ENCODE data around the gene RAPGEF4. TPM values are rescaled to one million over a fixed set of nuclear protein-coding genes. Genes with fewer than 3 reads are reported as not detected.
A peak's percentile ranks its signal among the peaks of the same experiment; 100 is the strongest.

RAPGEF4 gene
- total and polyA plus RNA-seq, 2 of the 4 experiments (the other 2 are of a cell fraction), result 1.7 to 3.2 TPM

- 100% methylated on average over 1 of the region's 3 CpGs; no CpG with 5 or more reads in 1 of the 2 experiments for WGBS, 2 experiments (ENCODE audit: extremely low coverage in 2 of 2, insufficient read length in 1 of 2)
- no peak for ATAC-seq (ENCODE audit: low read depth)
- H3K9me1 ChIP-seq (ENCODE audit: insufficient read depth, low read length), result peaks cover 15% of the 10 kb centered on the region
- H3K4me2 ChIP-seq (ENCODE audit: low read depth, low read length), result peak overlapping the region; percentile 57; the same call in 1 of the 2 replicates
- peaks cover 19% of the 10 kb centered on the region for H3K4me1 ChIP-seq (ENCODE audit: control insufficient read depth, insufficient read depth, low read length)
- no peaks in the 10 kb centered on the region for H3K79me1 ChIP-seq (ENCODE audit: low read depth in 1 of 2, low read length in 2 of 2)
- peak overlapping the region; percentile 94 for H2BK5ac ChIP-seq (ENCODE audit: low read depth, low read length, poor library complexity, severe bottlenecking)
- no peak for DNase-seq
- no peaks in the 10 kb centered on the region for H3K9me3 ChIP-seq (ENCODE audit: control insufficient read depth, insufficient read depth, low read length)
- no peaks in the 10 kb centered on the region for H3K36me3 ChIP-seq (ENCODE audit: control insufficient read depth, insufficient read depth, low read length)
- no peak overlapping the region for H2AK9ac ChIP-seq (replicated peaks; ENCODE audit: low read depth, low read length, poor library complexity)
- H3K14ac ChIP-seq (replicated peaks; ENCODE audit: low read depth, low read length), result peak overlapping the region; percentile 29
- H2BK20ac ChIP-seq (ENCODE audit: low read depth, low read length), result peak overlapping the region; percentile 69
- intact Hi-C loops (cut with micrococcal nuclease), result loop anchor here (1.0 kb wide), 1 partner anchor 27 kb away; no protein-coding TSS in a partner anchor
- no peak overlapping the region for H3K4me3 ChIP-seq (ENCODE audit: insufficient read depth, low read depth, low read length)
- peak overlapping the region; percentile 96; the same call in 1 of the 2 replicates for H2AK5ac ChIP-seq (ENCODE audit: low read depth, low read length)
- no peaks in the 10 kb centered on the region for H3K27me3 ChIP-seq (ENCODE audit: control insufficient read depth, insufficient read depth, low read length)
- CTCF ChIA-PET, result interaction anchor here (0.6 to 1.0 kb wide), 2 partner anchors 160 to 1162 kb away, joined by 3 to 4 read pairs; no protein-coding TSS in a partner anchor
- H3K9ac ChIP-seq (ENCODE audit: low read depth, low read length), result no peak overlapping the region
- peak overlapping the region; percentile 31; the same call in 1 of the 2 replicates for H3K27ac ChIP-seq (ENCODE audit: insufficient read depth, low read length)
- no peak overlapping the region for H2AFZ ChIP-seq (replicated peaks; ENCODE audit: low read length, poor library complexity)
- H4K91ac ChIP-seq (ENCODE audit: insufficient read depth, low read depth, low read length), result peak overlapping the region; percentile 80; the same call in 1 of the 2 replicates
- H2BK120ac ChIP-seq (ENCODE audit: low read depth, low read length), result peak overlapping the region; percentile 87
- H3K56ac ChIP-seq (ENCODE audit: extremely low read depth, insufficient read depth, low read length), result peak overlapping the region; percentile 40; the same call in 1 of the 2 replicates
- in situ Hi-C loops (cut with MboI; ENCODE audit: low sequenced_read_pairs), result loop anchor here (25.0 kb wide), 1 partner anchor 312 kb away; the partner anchor contains the start of gene CDCA7
- dilution Hi-C loops (cut with HindIII; ENCODE audit: low sequenced_read_pairs, unreplicated experiment), result no loop called here
- TF ChIP-seq BHLHE40 (IDR thresholded peaks at IDR 0.05; ENCODE audit: low read depth, low read length) (no peak), MXI1 (IDR thresholded peaks at IDR 0.05; ENCODE audit: borderline replicate concordance, low read depth, low read length) (no peak), MAFK (IDR thresholded peaks at IDR 0.05; ENCODE audit: low read depth, low read length) (no peak), POLR2A (IDR thresholded peaks at IDR 0.05; ENCODE audit: low read depth, low read length) (no peak)
- H3K4ac ChIP-seq (ENCODE audit: low read depth, low read length), result peak overlapping the region; percentile 57; the same call in 1 of the 2 replicates
- peak overlapping the region; percentile 60 to 78 for H4K8ac ChIP-seq (ENCODE audit: low read depth in 2 of 2, low read length in 2 of 2)
- POLR2A ChIA-PET (ENCODE audit: unreplicated experiment), result interaction anchor here (0.6 kb wide), 1 partner anchor 1462 kb away, joined by 6 read pairs; no protein-coding TSS in a partner anchor
- H4K20me1 ChIP-seq (ENCODE audit: insufficient read depth, low read length), result no peaks in the 10 kb centered on the region
- peak overlapping the region; percentile 92; the same call in 2 of the 3 replicates for H2BK15ac ChIP-seq (ENCODE audit: low read depth, low read length)
- BruUV-seq (replicated peaks), result no TSS peak
- peak overlapping the region; percentile 44; the same call in 1 of the 2 replicates for H3K23ac ChIP-seq (ENCODE audit: low read depth, low read length)
- peak overlapping the region; percentile 78; the same call in 1 of the 2 replicates for H4K5ac ChIP-seq (ENCODE audit: low read depth, low read length)
- H3K18ac ChIP-seq (ENCODE audit: low read depth, low read length), result peak overlapping the region; percentile 86; the same call in 1 of the 2 replicates
Measured at GRCh38 chr2:173049831-173050230, 314.2 kb downstream of the RAPGEF4 start.

Data from IMR-90 (cell line).